K562 (cell line): Measurements from ENCODE around the gene LUC7L3. TPM values are rescaled to one million over a fixed set of nuclear protein-coding genes. Genes with fewer than 3 reads are reported as not detected.

Experiments used
- CBX1 ChIP-seq: sonication (generic); IDR thresholded peaks from 2 replicates; pipeline ENCODE4 v1.6.1; 2016; ENCODE audit warnings: antibody characterized with exemption, low read depth, mild to moderate bottlenecking
- CBX5 ChIP-seq: IDR thresholded peaks from 2 replicates; pipeline ENCODE4 v1.6.1; 2014; ENCODE audit warnings: low read depth, borderline replicate concordance
- FIP1L1 ChIP-seq: fragments of 200-400 bp; formaldehyde crosslinking; IDR thresholded peaks from 2 replicates; pipeline ENCODE4 v1.6.1; 2018; ENCODE audit warnings: mild to moderate bottlenecking, low read depth, low read length; ENCODE audit not compliant: poor library complexity, severe bottlenecking
- MBD2 ChIP-seq: sonication (generic); IDR thresholded peaks from 2 replicates; pipeline ENCODE4 v1.6.1; 2016; ENCODE audit warnings: low read depth, borderline replicate concordance
- POLR2B ChIP-seq: fragments of 450-650 bp; IDR thresholded peaks from 2 replicates; pipeline ENCODE4 v1.6.1; 2018; ENCODE audit warnings: low read depth; ENCODE audit not compliant: partially characterized antibody
- PTBP1 ChIP-seq: fragments of 200-400 bp; formaldehyde crosslinking; IDR thresholded peaks from 2 replicates; pipeline ENCODE4 v1.6.1; 2017; ENCODE audit warnings: low read depth, low read length
- SAP30 ChIP-seq: fragments of 200-600 bp; sonication (generic); IDR thresholded peaks from 2 replicates; pipeline ENCODE4 v1.6.1; 2012; ENCODE audit warnings: borderline replicate concordance, low read depth, mild to moderate bottlenecking, moderate library complexity, low read length, control low read depth, inconsistent platforms; ENCODE audit not compliant: insufficient read depth, poor library complexity, severe bottlenecking
- SMAD4 ChIP-seq: fragments of 250-450 bp; sonication (Bioruptor Pico); conservative IDR thresholded peaks from 2 replicates; pipeline ENCODE4 v1.8.0; 2021; ENCODE audit warnings: inconsistent platforms, mild to moderate bottlenecking, moderate library complexity
- SMARCA5 ChIP-seq: fragments of 450-650 bp; IDR thresholded peaks from 2 replicates; pipeline ENCODE4 v1.6.1; 2016
- XRCC4 ChIP-seq: IDR thresholded peaks from one replicate; pipeline ENCODE4 v1.6.1; 2011; ENCODE audit not compliant: insufficient read depth, insufficient read length; ENCODE audit errors: extremely low read depth
- ZC3H4 ChIP-seq: sonication (generic); formaldehyde crosslinking; IDR thresholded peaks from 2 replicates; pipeline ENCODE4 v1.9.0; 2021; ENCODE audit warnings: missing genetic modification reagents, borderline replicate concordance
- polyA plus RNA-seq, 8 experiments: library from polyadenylated mRNA; depleted of rRNA in 4 of 8; stranded (reverse) in 5 of 8; unstranded in 3 of 8; fragments of >200 nt; fragmentation: Nextera tagmentation in 2 of 8; fragmentation: Illumina TruSeq in 1 of 8; extraction: Ambion mirVana in 2 of 8; extraction: Trizol in 1 of 8; gene quantifications; 2 replicates each; pipeline versions ENCODE4 v1.2.1 to v1.2.3, GENCODE V29; 2011 to 2014; ENCODE audit warnings: inconsistent platforms in 1 of 8, missing spikeins in 1 of 8
- total RNA-seq, 7 experiments: library from RNA; depleted of rRNA in 6 of 7; stranded (reverse); fragments of >200 nt in 6 of 7; fragmentation: Illumina TruSeq in 2 of 7; extraction: Trizol in 2 of 7; gene quantifications; 2 replicates each; pipeline versions ENCODE4 v1.2.1 to v1.2.3, GENCODE V29; 2011 to 2021; ENCODE audit warnings: low replicate concordance in 1 of 7
- TF ChIP-seq, protein P1 (sequence below): fragments of 200-600 bp; sonication (generic); IDR thresholded peaks from one replicate; pipeline ENCODE4 v1.6.1; 2012; ENCODE audit warnings: mild to moderate bottlenecking, low read depth, low read length, inconsistent platforms
- TF ChIP-seq, protein P2 (sequence below): sonication (generic); formaldehyde crosslinking; IDR thresholded peaks from 2 replicates; pipeline ENCODE4 v1.8.0; 2022; ENCODE audit warnings: mild to moderate bottlenecking, missing genetic modification reagents
- TF ChIP-seq, protein P3 (sequence below): fragments of 200-800 bp; sonication (Bioruptor generic); IDR thresholded peaks from 2 replicates; pipeline ENCODE4 v1.6.1; 2017; ENCODE audit warnings: missing genetic modification characterization, missing compliant biosample characterization

Gene LUC7L3
- total and polyA plus RNA-seq, 9 of the 15 experiments (the other 6 are each of a cell fraction or from before 2014, with no cell fraction given) = 80.8 to 284 (median 127) TPM

DNA sequence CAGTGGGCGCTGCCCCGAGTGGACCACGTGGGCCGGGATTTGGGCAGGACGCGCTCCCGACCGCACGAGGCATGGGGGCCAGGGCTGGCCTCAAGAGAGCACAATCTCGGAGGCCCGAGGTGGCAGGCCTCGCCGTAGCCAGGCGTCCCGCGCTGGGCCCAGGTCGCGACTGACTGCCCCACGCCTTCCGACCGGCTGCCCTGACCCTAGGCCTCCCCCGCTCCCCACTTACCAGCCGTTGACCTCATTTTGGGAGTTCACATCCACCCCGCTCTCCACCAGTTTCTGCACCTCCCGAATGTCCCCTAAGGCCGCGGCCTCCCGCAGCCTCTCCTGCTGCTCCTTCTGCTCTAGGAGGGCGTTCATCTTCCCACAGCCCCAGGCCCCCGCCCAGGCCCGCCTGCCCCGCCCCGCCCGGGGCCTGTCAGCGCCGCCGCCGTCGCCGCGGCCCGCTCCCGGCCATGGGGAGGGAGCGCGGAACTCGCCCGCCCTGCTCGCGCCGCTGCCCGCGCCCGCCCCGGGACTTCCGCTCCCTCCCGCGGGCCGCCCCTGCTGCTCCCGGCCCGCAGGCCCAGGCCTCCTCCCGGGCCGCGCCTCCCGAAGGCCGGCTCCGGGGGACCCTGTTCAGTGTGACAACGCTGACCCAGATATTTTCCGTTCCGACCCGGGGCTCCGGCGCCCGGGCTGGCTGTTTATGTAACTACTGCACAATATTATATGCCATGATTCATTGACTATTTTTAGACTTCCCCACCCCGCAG lies 11.9 kb upstream of the LUC7L3 start, which contains the start of gene ANKRD40 (continued):
- TF ChIP-seq, protein P1, sequence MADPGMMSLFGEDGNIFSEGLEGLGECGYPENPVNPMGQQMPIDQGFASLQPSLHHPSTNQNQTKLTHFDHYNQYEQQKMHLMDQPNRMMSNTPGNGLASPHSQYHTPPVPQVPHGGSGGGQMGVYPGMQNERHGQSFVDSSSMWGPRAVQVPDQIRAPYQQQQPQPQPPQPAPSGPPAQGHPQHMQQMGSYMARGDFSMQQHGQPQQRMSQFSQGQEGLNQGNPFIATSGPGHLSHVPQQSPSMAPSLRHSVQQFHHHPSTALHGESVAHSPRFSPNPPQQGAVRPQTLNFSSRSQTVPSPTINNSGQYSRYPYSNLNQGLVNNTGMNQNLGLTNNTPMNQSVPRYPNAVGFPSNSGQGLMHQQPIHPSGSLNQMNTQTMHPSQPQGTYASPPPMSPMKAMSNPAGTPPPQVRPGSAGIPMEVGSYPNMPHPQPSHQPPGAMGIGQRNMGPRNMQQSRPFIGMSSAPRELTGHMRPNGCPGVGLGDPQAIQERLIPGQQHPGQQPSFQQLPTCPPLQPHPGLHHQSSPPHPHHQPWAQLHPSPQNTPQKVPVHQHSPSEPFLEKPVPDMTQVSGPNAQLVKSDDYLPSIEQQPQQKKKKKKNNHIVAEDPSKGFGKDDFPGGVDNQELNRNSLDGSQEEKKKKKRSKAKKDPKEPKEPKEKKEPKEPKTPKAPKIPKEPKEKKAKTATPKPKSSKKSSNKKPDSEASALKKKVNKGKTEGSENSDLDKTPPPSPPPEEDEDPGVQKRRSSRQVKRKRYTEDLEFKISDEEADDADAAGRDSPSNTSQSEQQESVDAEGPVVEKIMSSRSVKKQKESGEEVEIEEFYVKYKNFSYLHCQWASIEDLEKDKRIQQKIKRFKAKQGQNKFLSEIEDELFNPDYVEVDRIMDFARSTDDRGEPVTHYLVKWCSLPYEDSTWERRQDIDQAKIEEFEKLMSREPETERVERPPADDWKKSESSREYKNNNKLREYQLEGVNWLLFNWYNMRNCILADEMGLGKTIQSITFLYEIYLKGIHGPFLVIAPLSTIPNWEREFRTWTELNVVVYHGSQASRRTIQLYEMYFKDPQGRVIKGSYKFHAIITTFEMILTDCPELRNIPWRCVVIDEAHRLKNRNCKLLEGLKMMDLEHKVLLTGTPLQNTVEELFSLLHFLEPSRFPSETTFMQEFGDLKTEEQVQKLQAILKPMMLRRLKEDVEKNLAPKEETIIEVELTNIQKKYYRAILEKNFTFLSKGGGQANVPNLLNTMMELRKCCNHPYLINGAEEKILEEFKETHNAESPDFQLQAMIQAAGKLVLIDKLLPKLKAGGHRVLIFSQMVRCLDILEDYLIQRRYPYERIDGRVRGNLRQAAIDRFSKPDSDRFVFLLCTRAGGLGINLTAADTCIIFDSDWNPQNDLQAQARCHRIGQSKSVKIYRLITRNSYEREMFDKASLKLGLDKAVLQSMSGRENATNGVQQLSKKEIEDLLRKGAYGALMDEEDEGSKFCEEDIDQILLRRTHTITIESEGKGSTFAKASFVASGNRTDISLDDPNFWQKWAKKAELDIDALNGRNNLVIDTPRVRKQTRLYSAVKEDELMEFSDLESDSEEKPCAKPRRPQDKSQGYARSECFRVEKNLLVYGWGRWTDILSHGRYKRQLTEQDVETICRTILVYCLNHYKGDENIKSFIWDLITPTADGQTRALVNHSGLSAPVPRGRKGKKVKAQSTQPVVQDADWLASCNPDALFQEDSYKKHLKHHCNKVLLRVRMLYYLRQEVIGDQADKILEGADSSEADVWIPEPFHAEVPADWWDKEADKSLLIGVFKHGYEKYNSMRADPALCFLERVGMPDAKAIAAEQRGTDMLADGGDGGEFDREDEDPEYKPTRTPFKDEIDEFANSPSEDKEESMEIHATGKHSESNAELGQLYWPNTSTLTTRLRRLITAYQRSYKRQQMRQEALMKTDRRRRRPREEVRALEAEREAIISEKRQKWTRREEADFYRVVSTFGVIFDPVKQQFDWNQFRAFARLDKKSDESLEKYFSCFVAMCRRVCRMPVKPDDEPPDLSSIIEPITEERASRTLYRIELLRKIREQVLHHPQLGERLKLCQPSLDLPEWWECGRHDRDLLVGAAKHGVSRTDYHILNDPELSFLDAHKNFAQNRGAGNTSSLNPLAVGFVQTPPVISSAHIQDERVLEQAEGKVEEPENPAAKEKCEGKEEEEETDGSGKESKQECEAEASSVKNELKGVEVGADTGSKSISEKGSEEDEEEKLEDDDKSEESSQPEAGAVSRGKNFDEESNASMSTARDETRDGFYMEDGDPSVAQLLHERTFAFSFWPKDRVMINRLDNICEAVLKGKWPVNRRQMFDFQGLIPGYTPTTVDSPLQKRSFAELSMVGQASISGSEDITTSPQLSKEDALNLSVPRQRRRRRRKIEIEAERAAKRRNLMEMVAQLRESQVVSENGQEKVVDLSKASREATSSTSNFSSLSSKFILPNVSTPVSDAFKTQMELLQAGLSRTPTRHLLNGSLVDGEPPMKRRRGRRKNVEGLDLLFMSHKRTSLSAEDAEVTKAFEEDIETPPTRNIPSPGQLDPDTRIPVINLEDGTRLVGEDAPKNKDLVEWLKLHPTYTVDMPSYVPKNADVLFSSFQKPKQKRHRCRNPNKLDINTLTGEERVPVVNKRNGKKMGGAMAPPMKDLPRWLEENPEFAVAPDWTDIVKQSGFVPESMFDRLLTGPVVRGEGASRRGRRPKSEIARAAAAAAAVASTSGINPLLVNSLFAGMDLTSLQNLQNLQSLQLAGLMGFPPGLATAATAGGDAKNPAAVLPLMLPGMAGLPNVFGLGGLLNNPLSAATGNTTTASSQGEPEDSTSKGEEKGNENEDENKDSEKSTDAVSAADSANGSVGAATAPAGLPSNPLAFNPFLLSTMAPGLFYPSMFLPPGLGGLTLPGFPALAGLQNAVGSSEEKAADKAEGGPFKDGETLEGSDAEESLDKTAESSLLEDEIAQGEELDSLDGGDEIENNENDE = no peak
- TF ChIP-seq SMARCA5 (no peak), SMAD4 (CRISPR knock-in tag) (peak; percentile 81), CBX5 (no peak), SAP30 (peak; percentile 49), FIP1L1 (peak; percentile 62), CBX1 (peak; percentile 64; the same call in 1 of the 2 replicates), MBD2 (peak; percentile 75), ZC3H4 (CRISPR knock-in tag) (no peak), PTBP1 (peak; percentile 50; the same call in 1 of the 2 replicates), XRCC4 (no peak), POLR2B (no peak)
- TF ChIP-seq, protein P2, sequence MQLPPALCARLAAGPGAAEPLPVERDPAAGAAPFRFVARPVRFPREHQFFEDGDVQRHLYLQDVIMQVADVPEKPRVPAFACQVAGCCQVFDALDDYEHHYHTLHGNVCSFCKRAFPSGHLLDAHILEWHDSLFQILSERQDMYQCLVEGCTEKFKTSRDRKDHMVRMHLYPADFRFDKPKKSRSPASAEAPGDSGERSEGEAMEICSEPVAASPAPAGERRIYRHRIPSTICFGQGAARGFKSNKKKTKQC = peak; percentile 56; the same call in 1 of the 2 replicates
- TF ChIP-seq, protein P3, sequence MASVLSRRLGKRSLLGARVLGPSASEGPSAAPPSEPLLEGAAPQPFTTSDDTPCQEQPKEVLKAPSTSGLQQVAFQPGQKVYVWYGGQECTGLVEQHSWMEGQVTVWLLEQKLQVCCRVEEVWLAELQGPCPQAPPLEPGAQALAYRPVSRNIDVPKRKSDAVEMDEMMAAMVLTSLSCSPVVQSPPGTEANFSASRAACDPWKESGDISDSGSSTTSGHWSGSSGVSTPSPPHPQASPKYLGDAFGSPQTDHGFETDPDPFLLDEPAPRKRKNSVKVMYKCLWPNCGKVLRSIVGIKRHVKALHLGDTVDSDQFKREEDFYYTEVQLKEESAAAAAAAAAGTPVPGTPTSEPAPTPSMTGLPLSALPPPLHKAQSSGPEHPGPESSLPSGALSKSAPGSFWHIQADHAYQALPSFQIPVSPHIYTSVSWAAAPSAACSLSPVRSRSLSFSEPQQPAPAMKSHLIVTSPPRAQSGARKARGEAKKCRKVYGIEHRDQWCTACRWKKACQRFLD (CRISPR knock-in tag) = peak; percentile 98
